ENCODE data around the gene GIMAP8.

The GIMAP8 gene

GRCh38 chr7:150407588-150408392 lies 42.6 kb upstream of the GIMAP8 start:
- DNase-seq (no peak), ATAC-seq (replicated peaks) (no peak)
- H3K4me1 Mint-ChIP-seq (ENCODE audit: low read depth in 2 of 2), result peaks cover 31 to 35% of the 10 kb centered on the region in 2 donors
- H3K9me3 Mint-ChIP-seq, result no peaks in the 10 kb centered on the region
- peaks cover 38% of the 10 kb centered on the region for H3K36me3 Mint-ChIP-seq (ENCODE audit: insufficient read depth)
- H3K27me3 Mint-ChIP-seq, result no peaks in the 10 kb centered on the region
- peak overlapping the region; percentile 87 to 94 for H3K27ac Mint-ChIP-seq
- H3K4me3 Mint-ChIP-seq, result no peak overlapping the region

GRCh38 chr7:150408393-150409299 lies 41.8 kb upstream of the GIMAP8 start:
- peaks cover 38% of the 10 kb centered on the region for H3K36me3 Mint-ChIP-seq (ENCODE audit: insufficient read depth)
- DNase-seq, result no peak
- no peak for ATAC-seq (replicated peaks)
- peak overlapping the region in 1 of 2 donors; percentile 13 for H3K4me3 Mint-ChIP-seq
- no peaks in the 10 kb centered on the region for H3K27me3 Mint-ChIP-seq
- H3K27ac Mint-ChIP-seq, result peak overlapping the region; percentile 87 to 94
- H3K9me3 Mint-ChIP-seq, result no peaks in the 10 kb centered on the region
- H3K4me1 Mint-ChIP-seq (ENCODE audit: low read depth in 2 of 2), result peaks cover 31 to 33% of the 10 kb centered on the region in 2 donors

GRCh38 chr7:150409300-150410030 lies 41.0 kb upstream of the GIMAP8 start:
- H3K27ac Mint-ChIP-seq, result peak overlapping the region; percentile 87 to 94
- no peaks in the 10 kb centered on the region for H3K9me3 Mint-ChIP-seq
- no peak for ATAC-seq (replicated peaks)
- no peak for DNase-seq
- peaks cover 25 to 27% of the 10 kb centered on the region in 2 donors for H3K4me1 Mint-ChIP-seq (ENCODE audit: low read depth in 2 of 2)
- no peaks in the 10 kb centered on the region for H3K27me3 Mint-ChIP-seq
- H3K4me3 Mint-ChIP-seq, result no peak overlapping the region
- H3K36me3 Mint-ChIP-seq (ENCODE audit: insufficient read depth), result peaks cover 34% of the 10 kb centered on the region

GRCh38 chr7:150410131-150410530 lies 40.3 kb upstream of the GIMAP8 start:
- no peaks in the 10 kb centered on the region for H3K9me3 Mint-ChIP-seq
- no peaks in the 10 kb centered on the region for H3K27me3 Mint-ChIP-seq
- peaks cover 22 to 24% of the 10 kb centered on the region in 2 donors for H3K4me1 Mint-ChIP-seq (ENCODE audit: low read depth in 2 of 2)
- no peak overlapping the region for H3K4me3 Mint-ChIP-seq
- ATAC-seq (replicated peaks) (no peak), DNase-seq (no peak)
- H3K36me3 Mint-ChIP-seq (ENCODE audit: insufficient read depth), result peaks cover 28% of the 10 kb centered on the region
- no peak overlapping the region for H3K27ac Mint-ChIP-seq

GRCh38 chr7:150410680-150411346 lies 39.6 kb upstream of the GIMAP8 start:
- peak overlapping the region in 1 of 2 donors; percentile 60 for H3K27ac Mint-ChIP-seq
- no peak for DNase-seq
- no peaks in the 10 kb centered on the region for H3K27me3 Mint-ChIP-seq

GRCh38 chr7:150411606-150412005 lies 38.8 kb upstream of the GIMAP8 start:
- DNase-seq (no peak), ATAC-seq (replicated peaks) (no peak)
- H3K27me3 Mint-ChIP-seq, result no peaks in the 10 kb centered on the region
- no peak overlapping the region for H3K4me3 Mint-ChIP-seq
- peaks cover 11 to 14% of the 10 kb centered on the region in 2 donors for H3K4me1 Mint-ChIP-seq (ENCODE audit: low read depth in 2 of 2)
- H3K9me3 Mint-ChIP-seq, result no peaks in the 10 kb centered on the region
- H3K36me3 Mint-ChIP-seq (ENCODE audit: insufficient read depth), result peaks cover 22% of the 10 kb centered on the region
- peak overlapping the region in 1 of 2 donors; percentile 38 for H3K27ac Mint-ChIP-seq

More at GRCh38 chr7:150410680-150411346, 39.6 kb upstream of the GIMAP8 start:
- Mint-ChIP-seq H3K4me3 (no peak overlapping the region), H3K36me3 (ENCODE audit: insufficient read depth) (peaks cover 24% of the 10 kb centered on the region), H3K9me3 (no peaks in the 10 kb centered on the region), H3K4me1 (ENCODE audit: low read depth in 2 of 2) (peaks cover 19 to 21% of the 10 kb centered on the region in 2 donors)
- no peak for ATAC-seq (replicated peaks)

GRCh38 chr7:150412016-150412415 lies 38.4 kb upstream of the GIMAP8 start:
- Mint-ChIP-seq H3K27me3 (no peaks in the 10 kb centered on the region), H3K9me3 (no peaks in the 10 kb centered on the region), H3K4me3 (no peak overlapping the region), H3K27ac (peak overlapping the region in 1 of 2 donors; percentile 38), H3K4me1 (ENCODE audit: low read depth in 2 of 2) (peaks cover 8 to 11% of the 10 kb centered on the region in 2 donors), H3K36me3 (ENCODE audit: insufficient read depth) (peaks cover 22% of the 10 kb centered on the region)
- ATAC-seq (replicated peaks), result no peak
- DNase-seq, result no peak

- Mint-ChIP-seq H3K27ac (peak overlapping the region in 1 of 2 donors; percentile 22), H3K9me3 (no peaks in the 10 kb centered on the region), H3K4me3 (no peak overlapping the region), H3K27me3 (no peaks in the 10 kb centered on the region), H3K4me1 (ENCODE audit: low read depth in 2 of 2) (peaks cover 5 to 9% of the 10 kb centered on the region in 2 donors), H3K36me3 (ENCODE audit: insufficient read depth) (peaks cover 22% of the 10 kb centered on the region)
- no peak for ATAC-seq (replicated peaks)
- no peak for DNase-seq
These were observed 37.6 kb upstream of the GIMAP8 start for GRCh38 chr7:150412518-150413488.

GRCh38 chr7:150413640-150414081 lies 36.8 kb upstream of the GIMAP8 start:
- ATAC-seq (replicated peaks) (no peak), DNase-seq (no peak)
- Mint-ChIP-seq H3K4me1 (ENCODE audit: low read depth in 2 of 2) (peaks cover 3 to 7% of the 10 kb centered on the region in 2 donors), H3K9me3 (no peaks in the 10 kb centered on the region), H3K27ac (peak overlapping the region in 1 of 2 donors; percentile 42), H3K27me3 (no peaks in the 10 kb centered on the region), H3K36me3 (ENCODE audit: insufficient read depth) (peaks cover 16% of the 10 kb centered on the region), H3K4me3 (no peak overlapping the region)

GRCh38 chr7:150415161-150416153 lies 35.0 kb upstream of the GIMAP8 start:
- H3K9me3 Mint-ChIP-seq, result no peaks in the 10 kb centered on the region
- no peaks in the 10 kb centered on the region for H3K27me3 Mint-ChIP-seq
- peak overlapping the region in 1 of 2 donors; percentile 42 for H3K27ac Mint-ChIP-seq

GRCh38 chr7:150417239-150417638 lies 33.2 kb upstream of the GIMAP8 start:
- peaks cover 4 to 7% of the 10 kb centered on the region in 2 donors for H3K4me1 Mint-ChIP-seq (ENCODE audit: low read depth in 2 of 2)
- no peak overlapping the region for H3K27ac Mint-ChIP-seq
- no peak for DNase-seq
- no peaks in the 10 kb centered on the region for H3K36me3 Mint-ChIP-seq (ENCODE audit: insufficient read depth)
- no peak overlapping the region for H3K4me3 Mint-ChIP-seq
- peaks cover 0 to 8% of the 10 kb centered on the region in 2 donors for H3K27me3 Mint-ChIP-seq
- no peaks in the 10 kb centered on the region for H3K9me3 Mint-ChIP-seq
- no peak for ATAC-seq (replicated peaks)

More at GRCh38 chr7:150415161-150416153, 35.0 kb upstream of the GIMAP8 start:
- Mint-ChIP-seq H3K4me3 (no peak overlapping the region), H3K4me1 (ENCODE audit: low read depth in 2 of 2) (peaks cover 0 to 2% of the 10 kb centered on the region in 2 donors), H3K36me3 (ENCODE audit: insufficient read depth) (peaks cover 8% of the 10 kb centered on the region)
- no peak for ATAC-seq (replicated peaks)
- no peak for DNase-seq
